ENCODE measurements around the gene NABP1.

Gene NABP1

DNA sequence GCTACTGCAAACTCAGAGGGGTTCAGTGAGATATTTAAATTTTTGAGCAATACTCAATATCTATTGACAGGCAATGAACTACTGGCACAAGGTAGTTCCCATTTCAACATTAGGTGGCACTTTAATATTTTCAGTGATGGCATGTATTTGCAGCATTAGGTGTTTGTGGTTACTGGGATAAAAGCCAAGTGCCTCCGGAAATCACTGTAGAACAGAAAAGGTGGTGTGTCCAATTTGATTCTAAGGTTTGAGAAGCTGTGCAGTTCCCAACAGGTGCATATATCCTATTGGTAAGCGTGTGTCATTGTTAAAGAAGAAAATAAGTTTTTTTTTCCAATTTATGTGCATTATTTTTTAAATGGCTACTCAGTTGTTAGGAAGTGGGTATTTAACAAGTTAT, 41.3 kb downstream of the NABP1 start:
- DNase-seq (ENCODE audit: low spot score), result no peak
- ChIA-PET POLR2A (ENCODE audit: low non-redundant PET) (no interaction called here), CTCF (no interaction called here)
- no peak overlapping the region for H3K27ac ChIP-seq
- TF ChIP-seq, protein P1, sequence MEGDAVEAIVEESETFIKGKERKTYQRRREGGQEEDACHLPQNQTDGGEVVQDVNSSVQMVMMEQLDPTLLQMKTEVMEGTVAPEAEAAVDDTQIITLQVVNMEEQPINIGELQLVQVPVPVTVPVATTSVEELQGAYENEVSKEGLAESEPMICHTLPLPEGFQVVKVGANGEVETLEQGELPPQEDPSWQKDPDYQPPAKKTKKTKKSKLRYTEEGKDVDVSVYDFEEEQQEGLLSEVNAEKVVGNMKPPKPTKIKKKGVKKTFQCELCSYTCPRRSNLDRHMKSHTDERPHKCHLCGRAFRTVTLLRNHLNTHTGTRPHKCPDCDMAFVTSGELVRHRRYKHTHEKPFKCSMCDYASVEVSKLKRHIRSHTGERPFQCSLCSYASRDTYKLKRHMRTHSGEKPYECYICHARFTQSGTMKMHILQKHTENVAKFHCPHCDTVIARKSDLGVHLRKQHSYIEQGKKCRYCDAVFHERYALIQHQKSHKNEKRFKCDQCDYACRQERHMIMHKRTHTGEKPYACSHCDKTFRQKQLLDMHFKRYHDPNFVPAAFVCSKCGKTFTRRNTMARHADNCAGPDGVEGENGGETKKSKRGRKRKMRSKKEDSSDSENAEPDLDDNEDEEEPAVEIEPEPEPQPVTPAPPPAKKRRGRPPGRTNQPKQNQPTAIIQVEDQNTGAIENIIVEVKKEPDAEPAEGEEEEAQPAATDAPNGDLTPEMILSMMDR (conservative IDR thresholded peaks at IDR 0.05; ENCODE audit: low read depth), result no peak

DNA sequence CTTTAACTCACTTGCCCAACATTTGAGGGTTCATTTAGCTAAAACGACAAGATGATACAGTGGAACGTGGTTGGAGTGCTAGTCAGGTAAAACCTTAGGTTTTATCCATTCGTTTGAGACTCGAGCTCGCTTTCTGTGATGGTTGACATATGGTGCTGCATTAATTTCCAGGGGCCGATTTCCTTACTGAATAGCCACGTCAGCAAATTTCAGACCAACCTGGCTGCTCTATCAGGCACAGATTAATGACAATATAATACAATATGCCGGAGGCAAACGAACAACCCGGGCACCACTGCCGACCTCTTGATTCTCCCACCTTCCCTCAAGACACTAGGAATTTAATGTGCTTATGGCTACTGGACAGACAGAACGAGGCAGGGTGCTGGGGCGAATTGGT, 42.0 kb downstream of the NABP1 start:
- ChIA-PET CTCF (interaction anchor here (0.6 to 0.7 kb wide), 2 partner anchors 8 to 186 kb away, joined by 3 to 5 read pairs; no protein-coding TSS in a partner anchor), POLR2A (ENCODE audit: low non-redundant PET) (no interaction called here)
- no peak for DNase-seq (ENCODE audit: low spot score)
- TF ChIP-seq, protein P1 (conservative IDR thresholded peaks at IDR 0.05; ENCODE audit: low read depth), result no peak
- no peak overlapping the region for H3K27ac ChIP-seq

DNA sequence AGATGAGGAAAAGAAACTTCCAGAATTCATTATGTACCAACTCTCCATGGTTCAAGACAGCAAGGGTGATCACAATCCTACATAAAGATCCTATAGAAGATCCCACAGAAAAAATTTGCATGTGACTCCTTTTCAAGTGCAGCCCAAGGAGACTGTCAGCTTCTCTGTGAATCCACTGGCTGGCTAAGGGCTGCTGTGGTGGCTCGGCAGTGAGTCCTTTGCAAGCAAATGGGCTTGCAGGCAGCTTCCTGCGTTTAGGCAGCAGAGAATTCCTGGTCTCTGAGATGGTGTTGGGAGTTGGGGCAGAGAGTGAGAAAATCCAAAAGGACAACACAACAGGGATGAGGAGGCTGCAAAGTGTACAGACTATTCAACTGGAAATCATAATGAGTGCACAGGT, 43.4 kb downstream of the NABP1 start:
- no peak overlapping the region for H3K27ac ChIP-seq
- CTCF ChIA-PET, result no interaction called here
- DNase-seq (ENCODE audit: low spot score), result no peak
- POLR2A ChIA-PET (ENCODE audit: low non-redundant PET), result no interaction called here
- TF ChIP-seq, protein P1 (conservative IDR thresholded peaks at IDR 0.05; ENCODE audit: low read depth), result no peak

DNA sequence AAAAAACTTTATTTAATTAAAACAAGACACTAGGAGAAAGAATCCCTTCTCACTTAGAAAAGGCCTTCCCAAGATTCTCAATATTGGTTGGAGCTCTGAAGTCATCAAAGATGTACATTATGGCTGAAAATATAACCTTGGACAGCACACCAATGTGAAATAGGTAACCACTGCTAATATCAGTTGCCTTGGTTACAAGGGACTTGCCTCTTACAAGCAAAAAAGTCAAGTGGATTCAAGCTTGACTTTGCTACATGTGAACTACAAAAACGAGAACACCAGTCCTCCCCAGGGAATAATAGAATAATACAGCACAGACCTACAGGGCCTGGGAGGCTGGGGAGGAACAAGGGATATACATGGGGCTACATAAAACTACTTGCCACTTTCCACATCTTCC, 46.1 kb downstream of the NABP1 start:
- TF ChIP-seq, protein P1 (conservative IDR thresholded peaks at IDR 0.05; ENCODE audit: low read depth), result no peak
- CTCF ChIA-PET, result interaction anchor here (0.6 kb wide), 1 partner anchor 13 kb away, joined by 4 read pairs; no protein-coding TSS in a partner anchor
- POLR2A ChIA-PET (ENCODE audit: low non-redundant PET), result no interaction called here

DNA sequence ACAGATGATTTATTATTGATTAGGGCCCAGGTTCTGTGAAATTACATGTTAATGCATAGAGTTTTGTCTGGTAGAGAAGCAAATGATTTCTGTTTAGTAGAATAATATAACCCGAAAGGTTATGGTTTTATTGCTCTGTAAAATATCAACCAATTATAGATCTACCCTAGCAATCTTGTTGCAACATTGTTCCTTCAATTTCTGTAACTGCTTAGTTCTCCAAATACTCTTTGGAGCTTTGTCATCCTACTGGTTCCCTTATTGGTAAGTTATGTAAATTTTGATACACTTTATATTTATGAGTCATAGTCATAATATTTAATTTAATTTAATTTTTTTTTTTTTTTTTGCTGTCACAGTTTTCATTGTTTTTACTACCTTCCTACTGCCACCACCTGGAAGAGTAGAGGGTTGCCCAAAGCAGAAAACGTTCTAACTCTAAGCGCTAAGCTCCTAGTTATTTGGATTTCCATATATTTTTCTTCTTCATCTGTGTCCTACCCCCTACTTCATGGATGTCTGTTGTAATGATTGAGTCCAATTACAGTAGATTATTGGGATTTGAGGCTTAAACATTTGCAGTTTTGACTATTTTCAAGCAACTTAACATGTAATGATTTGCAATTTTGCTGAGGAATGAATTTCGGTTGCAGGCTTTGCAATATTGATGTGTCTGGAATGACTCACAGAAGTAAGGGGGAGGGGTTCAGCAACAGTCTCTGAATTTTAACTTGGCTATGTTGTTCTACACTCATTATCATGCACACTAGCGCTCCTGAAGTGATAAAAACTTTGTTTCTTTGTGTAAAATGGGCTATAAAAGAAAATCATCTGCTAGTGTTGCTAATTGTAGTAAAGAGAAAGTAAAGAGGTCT, 51.1 kb downstream of the NABP1 start:
- peak; percentile 27 for DNase-seq (ENCODE audit: low spot score)
- ChIA-PET CTCF (interaction anchor here (0.7 kb wide), 1 partner anchor 67 kb away, joined by 4 read pairs; no protein-coding TSS in a partner anchor), POLR2A (ENCODE audit: low non-redundant PET) (no interaction called here)

More for the DNA sequence above, 46.1 kb downstream of the NABP1 start:
- H3K27ac ChIP-seq, result no peak overlapping the region
- DNase-seq (ENCODE audit: low spot score), result no peak

DNA sequence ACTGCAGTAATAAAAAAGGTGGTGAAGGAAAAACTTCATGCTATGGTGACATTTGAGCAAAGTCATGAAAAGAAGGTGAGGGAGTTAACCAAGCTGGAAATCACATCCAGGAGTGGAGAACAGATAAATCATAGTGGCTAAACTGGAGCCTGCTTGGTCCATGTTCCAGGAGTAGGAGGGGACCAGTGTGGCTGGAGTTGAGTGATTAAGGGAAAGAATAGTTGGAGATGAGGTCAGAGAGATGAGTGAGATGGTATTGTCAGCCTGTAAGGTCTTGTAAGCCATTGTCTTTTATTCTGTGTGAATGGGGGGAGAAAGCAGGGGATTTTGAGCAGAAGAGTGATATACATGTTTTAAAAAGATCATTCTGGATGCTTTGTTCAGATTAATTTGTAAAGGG, 52.3 kb downstream of the NABP1 start:
- no peak for DNase-seq (ENCODE audit: low spot score)
- no peak overlapping the region for H3K27ac ChIP-seq
- CTCF ChIA-PET, result no interaction called here
- TF ChIP-seq, protein P1 (conservative IDR thresholded peaks at IDR 0.05; ENCODE audit: low read depth), result no peak
- POLR2A ChIA-PET (ENCODE audit: low non-redundant PET), result no interaction called here

More for the DNA sequence above, 51.1 kb downstream of the NABP1 start:
- no peak overlapping the region for H3K27ac ChIP-seq
- TF ChIP-seq, protein P1 (conservative IDR thresholded peaks at IDR 0.05; ENCODE audit: low read depth), result no peak
